Head of caudate nucleus (tissue), 42 donors: ENCODE results near the gene TNRC6C.

ENCODE experiments used
- DNase-seq, 42 donors: peaks; one replicate each; pipeline versions ENCODE4 v3.0.0 to v3.0.0-alpha.2; 2020 to 2021; ENCODE audit warnings: mixed read lengths in 7 of 42
- intact Hi-C: fragments of 100-400 bp; cut with DNase I; formaldehyde crosslinking; loops from one replicate; pipeline ENCODE4 v1.15.0; 2022

The TNRC6C gene

DNA sequence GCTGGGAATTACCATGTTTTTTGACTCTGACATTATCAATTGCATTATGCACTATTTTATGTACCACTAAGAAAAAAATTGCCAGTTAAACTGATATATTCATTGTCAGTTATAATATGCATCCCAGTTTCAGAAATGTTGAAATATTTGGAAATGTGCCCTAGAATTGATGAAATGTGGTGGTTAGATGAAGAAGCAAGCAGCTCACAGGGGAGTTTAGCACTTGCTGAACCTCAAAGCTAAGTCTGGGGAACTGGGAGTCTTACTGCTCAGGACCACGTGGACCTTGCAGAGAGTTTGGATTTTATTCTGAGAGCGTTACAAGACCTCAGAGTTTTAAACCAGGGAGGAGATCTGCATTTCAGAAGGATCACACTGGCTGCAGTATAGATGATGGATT lies 67.9 kb downstream of the TNRC6C start:
- no peak for DNase-seq
- intact Hi-C loops, result no loop called here

DNA sequence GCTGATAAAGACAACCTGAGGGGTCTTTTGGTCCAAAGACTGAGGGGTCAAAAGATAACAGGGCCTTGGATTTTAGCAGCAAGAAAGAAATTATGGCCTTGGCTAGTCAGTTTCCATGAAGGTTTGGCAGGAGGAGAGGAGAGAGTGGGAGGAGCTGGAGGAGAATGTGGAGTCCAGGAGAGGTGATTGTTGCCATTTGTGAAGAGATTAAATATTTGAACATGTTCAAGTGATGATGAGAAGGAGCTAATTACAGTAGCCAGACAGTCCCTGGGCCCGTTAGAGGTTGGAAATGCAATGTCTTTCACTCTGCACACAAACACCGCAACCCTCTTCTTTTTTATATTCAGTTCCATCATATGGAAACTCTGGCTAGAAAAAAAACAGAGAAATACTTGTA lies 68.6 kb downstream of the TNRC6C start:
- intact Hi-C loops, result no loop called here
- DNase-seq, result no peak

DNA sequence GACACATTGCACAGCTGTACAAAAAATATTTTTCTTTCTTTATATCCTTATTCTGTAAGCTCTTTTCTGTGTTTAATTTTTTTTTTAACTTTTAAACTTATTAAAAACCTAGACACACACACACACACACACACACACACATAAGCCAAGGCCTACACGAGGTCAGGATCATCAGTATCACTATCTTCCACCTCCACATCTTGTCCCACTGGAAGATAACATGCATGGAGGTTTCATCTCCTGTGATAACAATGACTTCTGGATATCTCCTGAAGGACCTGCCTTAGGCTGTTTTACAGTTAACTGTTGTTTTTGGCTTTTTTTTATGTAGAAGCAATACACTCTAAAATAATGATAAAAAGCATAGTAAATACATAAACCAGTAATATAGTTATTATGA lies 71.2 kb downstream of the TNRC6C start:
- intact Hi-C loops, result no loop called here
- DNase-seq, result no peak

DNA sequence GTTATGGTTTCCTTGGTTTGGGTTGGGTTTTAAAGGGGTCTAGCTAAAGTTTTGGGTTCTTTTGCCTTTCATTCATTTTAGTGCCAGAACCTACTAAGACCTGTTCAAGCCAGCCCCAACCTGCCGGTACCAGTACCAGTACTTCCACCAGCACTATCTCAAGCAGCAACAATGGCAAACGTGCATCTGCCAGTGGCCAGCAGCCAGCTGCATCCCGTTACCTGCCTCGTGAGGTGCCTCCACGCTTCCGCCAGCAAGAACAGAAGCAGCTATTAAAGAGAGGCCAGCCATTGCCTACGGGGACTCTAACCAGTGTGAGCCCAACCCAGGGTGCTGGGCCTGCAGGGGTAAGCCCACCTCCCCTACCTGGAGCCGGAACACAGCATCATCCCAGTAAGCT lies 72.9 kb downstream of the TNRC6C start:
- intact Hi-C loops, result no loop called here
- no peak for DNase-seq

DNA sequence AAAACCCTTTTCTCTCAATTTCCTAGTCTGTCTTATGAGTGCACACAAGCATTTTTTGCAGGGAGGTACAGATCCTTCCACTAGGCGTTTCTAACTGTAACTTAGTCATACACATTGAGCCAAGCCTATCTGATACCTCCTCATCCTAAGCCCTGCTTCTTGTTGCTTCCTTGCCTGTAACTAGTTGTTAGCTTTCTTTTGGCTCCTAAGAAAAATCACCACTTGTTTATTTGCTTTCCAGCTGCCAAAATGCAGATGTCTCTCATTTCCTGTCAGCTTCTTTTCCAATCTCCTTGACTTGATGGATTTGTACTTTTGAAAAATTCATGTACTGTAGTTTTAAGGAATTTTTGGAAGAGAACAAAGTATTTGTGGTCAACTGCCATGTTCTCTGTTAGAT lies 73.7 kb downstream of the TNRC6C start:
- intact Hi-C loops, result no loop called here

DNA sequence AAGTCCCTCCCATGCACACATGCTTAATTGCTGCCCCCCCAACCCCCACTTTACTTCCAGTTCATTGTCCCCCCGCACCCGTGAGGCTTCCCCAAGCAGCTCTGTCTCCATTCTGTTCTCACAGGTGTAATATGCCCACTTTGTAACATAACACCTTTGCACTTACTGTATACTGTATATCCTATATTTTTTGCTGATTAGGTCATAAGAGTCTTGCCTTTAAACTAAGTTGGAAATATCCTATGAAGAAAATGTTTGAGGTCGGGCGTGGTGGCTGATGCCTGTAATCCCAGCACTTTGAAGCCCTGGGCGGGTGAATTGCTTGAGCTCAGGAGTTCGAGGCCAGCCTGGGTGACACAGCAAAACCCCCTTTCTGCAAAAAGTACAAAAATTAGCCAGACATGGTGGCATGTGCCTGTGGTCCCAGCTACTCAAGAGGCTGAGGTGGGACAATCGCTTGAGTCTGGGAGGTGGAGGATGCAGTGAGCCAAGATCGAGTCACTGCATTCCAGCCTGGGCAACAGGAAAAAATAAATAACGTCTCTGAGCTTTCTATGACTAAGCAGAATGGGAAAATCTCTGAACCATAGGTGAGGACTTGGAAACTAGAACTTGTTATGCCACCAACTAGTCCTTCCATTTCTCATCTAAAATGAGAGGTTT lies 76.1 kb downstream of the TNRC6C start:
- DNase-seq, result no peak
- intact Hi-C loops, result no loop called here

More for the DNA sequence above, 73.7 kb downstream of the TNRC6C start:
- no peak for DNase-seq

- DNase-seq, result peak in 1 of 42 donors; percentile 30
- intact Hi-C loops, result no loop called here
Observed at GRCh38 chr17:78037280-78037679, 78.8 kb downstream of the TNRC6C start.

DNA sequence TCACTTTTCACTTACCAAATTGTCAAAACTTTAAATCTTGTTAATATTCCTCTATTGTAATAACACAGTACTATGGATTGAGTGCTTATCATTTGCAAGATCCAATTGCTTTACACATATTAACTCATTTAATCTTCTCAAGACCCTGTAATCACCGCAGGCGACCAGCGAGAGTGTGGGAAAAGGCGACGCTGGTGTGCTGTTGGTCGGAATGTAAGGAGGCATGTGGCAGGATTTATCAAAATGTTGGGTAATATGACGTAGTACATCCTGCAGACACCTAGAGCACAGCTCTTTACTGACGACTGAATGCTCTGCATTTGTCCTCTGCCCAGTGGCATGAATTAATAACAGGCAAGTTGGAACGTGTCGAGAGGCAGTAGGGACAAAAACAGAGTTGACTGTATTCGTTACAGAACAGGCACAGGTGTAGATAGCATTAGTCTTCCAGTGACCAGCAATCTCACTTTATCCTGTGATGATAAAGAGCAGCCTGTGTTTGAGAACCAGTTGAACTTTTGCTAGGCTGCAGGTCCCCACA lies 80.3 kb downstream of the TNRC6C start:
- intact Hi-C loops, result no loop called here

GRCh38 chr17:78039581-78039980 lies 81.1 kb downstream of the TNRC6C start:
- DNase-seq, result peak in 6 of 42 donors; percentile 11 to 61 (median 36)
- intact Hi-C loops, result no loop called here

More for the DNA sequence above, 80.3 kb downstream of the TNRC6C start:
- no peak for DNase-seq

DNA sequence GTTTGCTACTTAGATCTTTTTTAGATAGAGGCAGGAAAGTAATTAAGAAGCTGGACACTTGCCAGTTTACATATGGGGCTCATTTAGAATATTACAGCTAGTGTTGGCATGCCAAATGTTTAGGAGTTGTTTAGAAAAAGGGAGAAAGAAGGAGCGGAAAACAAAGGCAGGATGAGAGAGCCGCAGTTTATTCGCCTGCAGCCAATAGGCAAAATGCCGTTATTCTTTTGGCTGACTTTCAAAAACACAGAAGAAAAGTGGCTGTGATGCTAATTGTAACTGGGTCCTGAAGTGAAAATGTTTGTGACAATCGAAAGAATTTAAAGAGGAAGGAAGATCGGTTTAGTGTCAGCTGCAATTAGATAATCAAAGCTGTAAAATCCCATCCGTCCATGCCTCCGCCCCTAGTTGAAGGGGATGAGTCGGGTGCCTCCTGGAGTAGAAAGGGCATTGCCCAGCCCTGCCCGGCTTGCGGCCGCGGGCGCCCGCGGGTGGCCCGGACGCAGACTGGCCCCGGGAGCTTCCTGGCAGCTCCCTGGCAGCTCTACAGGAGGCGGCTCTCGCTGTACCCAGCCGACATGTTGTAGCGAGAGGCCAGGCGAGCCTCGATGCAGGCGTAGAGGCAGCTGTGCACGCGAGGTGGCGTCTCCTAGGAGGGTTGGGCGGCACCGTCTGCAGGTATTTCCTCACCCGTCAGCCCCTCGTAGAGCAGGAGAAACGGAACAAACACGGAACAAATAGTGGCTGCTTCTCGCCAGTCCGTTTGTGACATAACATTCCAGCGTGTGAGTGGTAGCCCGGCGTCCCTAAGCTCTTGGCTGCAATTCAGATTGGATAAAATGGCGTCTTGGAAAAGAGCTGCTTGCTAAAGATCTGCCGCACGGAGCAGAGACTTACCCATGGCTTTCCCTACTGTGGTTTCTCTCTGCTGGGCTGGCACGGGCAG lies 82.2 kb downstream of the TNRC6C start:
- DNase-seq, result peak; percentile 49 to 90 (median 78)
- intact Hi-C loops, result no loop called here

GRCh38 chr17:78041386-78042179 lies 83.1 kb downstream of the TNRC6C start:
- DNase-seq, result peak in 1 of 42 donors; percentile 30
- intact Hi-C loops, result no loop called here

GRCh38 chr17:78042542-78042941 lies 84.0 kb downstream of the TNRC6C start:
- DNase-seq, result no peak
- intact Hi-C loops, result no loop called here

- no peak for DNase-seq
- intact Hi-C loops, result no loop called here
Observed at GRCh38 chr17:78043031-78043430, 84.5 kb downstream of the TNRC6C start.

DNA sequence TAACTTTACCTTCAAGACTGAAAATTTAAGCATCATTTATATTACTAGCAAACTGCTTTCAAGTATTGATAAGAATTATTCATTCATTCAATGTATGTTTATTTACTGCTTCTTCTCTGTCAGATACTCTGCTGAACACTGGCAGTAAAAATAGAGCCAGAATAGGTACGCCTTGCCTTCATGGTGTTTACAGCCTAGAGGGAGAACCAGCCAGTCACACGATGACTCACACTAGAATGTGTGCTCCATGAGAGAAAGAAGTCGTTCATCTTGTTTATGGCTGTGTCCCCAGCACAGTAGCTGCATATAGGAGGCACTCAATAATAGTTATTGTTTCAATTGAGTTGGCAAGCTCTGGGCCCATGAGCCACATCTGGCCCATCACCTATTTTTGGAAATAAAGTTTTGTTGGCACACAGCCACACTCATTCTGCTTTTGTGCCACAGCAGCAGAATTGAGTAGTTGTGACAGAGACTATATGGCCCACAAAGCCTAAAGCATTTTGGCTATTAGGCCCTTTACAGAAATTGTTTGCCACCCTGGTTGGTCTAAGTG lies 85.9 kb downstream of the TNRC6C start:
- peak in 6 of 42 donors; percentile 13 to 71 (median 24) for DNase-seq
- intact Hi-C loops, result no loop called here

- intact Hi-C loops, result no loop called here
- DNase-seq, result no peak
Observed at GRCh38 chr17:78045316-78045715, 86.8 kb downstream of the TNRC6C start.

DNA sequence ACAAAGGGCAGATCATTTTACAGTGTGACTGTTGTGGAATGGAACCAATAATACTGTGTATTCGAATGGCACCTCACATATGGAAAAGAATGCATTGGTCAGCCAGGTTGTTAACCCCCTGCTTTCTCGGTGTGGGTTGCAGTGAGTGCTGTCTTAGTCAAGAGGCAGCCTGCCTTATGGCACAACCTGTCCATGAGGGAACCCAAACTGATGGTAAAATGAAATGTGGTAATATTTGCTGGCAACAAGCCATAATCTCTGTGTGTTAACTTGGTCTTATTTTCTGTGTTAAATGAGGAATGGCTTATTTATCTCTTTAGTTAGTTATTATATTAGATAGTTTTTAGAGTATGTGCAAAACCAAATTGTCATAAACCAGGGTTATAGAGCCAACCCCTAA lies 88.4 kb downstream of the TNRC6C start:
- no peak for DNase-seq
- intact Hi-C loops, result no loop called here

GRCh38 chr17:78048346-78049292 lies 90.1 kb downstream of the TNRC6C start:
- intact Hi-C loops, result no loop called here
- no peak for DNase-seq

GRCh38 chr17:78049609-78050008 lies 91.1 kb downstream of the TNRC6C start:
- intact Hi-C loops, result no loop called here
- peak in 1 of 42 donors; percentile 30 for DNase-seq
